K562 (cell line): ENCODE data around the gene SRP54.

Experiments used
- BRF2 ChIP-seq: IDR thresholded peaks from 3 replicates; pipeline ENCODE4 v1.6.1; 2011; ENCODE audit warnings: borderline replicate concordance, mild to moderate bottlenecking; ENCODE audit not compliant: insufficient read length, insufficient read depth
- CHD1 ChIP-seq: fragments of 200-600 bp; sonication (generic); IDR thresholded peaks from one replicate; pipeline ENCODE4 v1.6.1; 2012; ENCODE audit warnings: mild to moderate bottlenecking, moderate library complexity, low read length, inconsistent platforms
- EP300 ChIP-seq: IDR thresholded peaks from 2 replicates; pipeline ENCODE4 v1.6.1; 2012; ENCODE audit warnings: low read length, improper control_type of control experiment
- EZH2 ChIP-seq: IDR thresholded peaks from 2 replicates; pipeline ENCODE4 v1.6.1; 2012; ENCODE audit warnings: low read depth, mild to moderate bottlenecking, inconsistent platforms, low read length, borderline replicate concordance
- FOXP1 ChIP-seq: sonication (generic); formaldehyde crosslinking; IDR thresholded peaks from 2 replicates; pipeline ENCODE4 v1.8.0; 2022; ENCODE audit warnings: mild to moderate bottlenecking, missing genetic modification reagents
- FOXP4 ChIP-seq: sonication (generic); formaldehyde crosslinking; IDR thresholded peaks from 2 replicates; pipeline ENCODE4 v1.8.0; 2022; ENCODE audit warnings: mild to moderate bottlenecking, missing genetic modification reagents, borderline replicate concordance
- RFX7 ChIP-seq: fragments of 250-450 bp; sonication (Bioruptor Pico); IDR thresholded peaks from 2 replicates; pipeline ENCODE4 v1.5.1; 2021; ENCODE audit warnings: mild to moderate bottlenecking
- SP2 ChIP-seq: IDR thresholded peaks from 2 replicates; pipeline ENCODE4 v1.6.1; 2011; ENCODE audit warnings: mild to moderate bottlenecking, low read depth, low read length, moderate library complexity; ENCODE audit not compliant: poor library complexity, severe bottlenecking; ENCODE audit errors: extremely low read depth
- ZBTB11 ChIP-seq, 3 experiments: fragments of 200-800 bp in 1 of 3; fragments of 250-450 bp in 1 of 3; fragments of 450-650 bp in 1 of 3; sonication (Bioruptor Pico) in 1 of 3; sonication (Bioruptor generic) in 1 of 3; formaldehyde crosslinking in 1 of 3; IDR thresholded peaks; 2 replicates each; pipeline versions ENCODE4 v1.6.1 to v1.8.0; 2016 to 2022; ENCODE audit warnings: mild to moderate bottlenecking in 2 of 3, missing genetic modification characterization in 2 of 3, missing compliant biosample characterization in 1 of 3, moderate library complexity in 1 of 3
- ZNF24 ChIP-seq: fragments of 450-650 bp; IDR thresholded peaks from 2 replicates; pipeline ENCODE4 v1.6.1; 2016
- ZNF76 ChIP-seq: fragments of 250-450 bp; sonication (Bioruptor Pico); IDR thresholded peaks from 2 replicates; pipeline ENCODE4 v1.4.0; 2020; ENCODE audit warnings: mild to moderate bottlenecking, moderate library complexity, borderline replicate concordance

- TF ChIP-seq ZNF76 (CRISPR knock-in tag) (no peak), ZBTB11 (CRISPR knock-in tag; IDR thresholded peaks at IDR 0.05) (no peak), BRF2 (no peak), CHD1 (no peak), EZH2 (no peak), ZNF24 (no peak), FOXP4 (CRISPR knock-in tag) (no peak), RFX7 (CRISPR knock-in tag) (no peak), EP300 (no peak), SP2 (no peak), FOXP1 (no peak)
These were observed 17.6 kb upstream of the SRP54 start for GRCh38 chr14:34964977-34965764.
